HFF-Myc (cell line): Measurements from ENCODE around the gene SLC6A13.

Experiments used
- DNase-seq: peaks from one replicate; pipeline ENCODE4 v3.0.0-alpha.2; 2011; ENCODE audit warnings: low read depth; ENCODE audit errors: extremely low read depth
- H3K4me3 ChIP-seq: replicated peaks from 2 replicates; pipeline ENCODE4 v1.5.1; 2011; ENCODE audit warnings: low read depth, mild to moderate bottlenecking, control low read depth, low read length
- CTCF ChIP-seq: IDR thresholded peaks from 2 replicates; pipeline ENCODE4 v1.5.1; 2012; ENCODE audit warnings: mild to moderate bottlenecking, low read depth, low read length, control low read depth; ENCODE audit errors: missing control alignments

SLC6A13 gene

GRCh38 chr12:197347-197746 is 65.3 kb downstream of the SLC6A13 start:
- H3K4me3 ChIP-seq, result no peak overlapping the region
- no peak for DNase-seq
- TF ChIP-seq CTCF, result no peak

- no peak overlapping the region for H3K4me3 ChIP-seq
- no peak for TF ChIP-seq CTCF
- DNase-seq, result no peak
These were observed 66.2 kb downstream of the SLC6A13 start for GRCh38 chr12:196436-196835.

GRCh38 chr12:195951-196350 is 66.7 kb downstream of the SLC6A13 start:
- H3K4me3 ChIP-seq, result no peak overlapping the region
- no peak for TF ChIP-seq CTCF

GRCh38 chr12:195156-195555 is 67.5 kb downstream of the SLC6A13 start:
- no peak overlapping the region for H3K4me3 ChIP-seq
- no peak for DNase-seq
- TF ChIP-seq CTCF, result no peak

More at GRCh38 chr12:195951-196350, 66.7 kb downstream of the SLC6A13 start:
- DNase-seq, result no peak

GRCh38 chr12:194276-194675 is 68.4 kb downstream of the SLC6A13 start:
- DNase-seq, result no peak
- H3K4me3 ChIP-seq, result no peak overlapping the region
- TF ChIP-seq CTCF, result no peak

GRCh38 chr12:193261-193660 is 69.4 kb downstream of the SLC6A13 start:
- DNase-seq, result no peak
- H3K4me3 ChIP-seq, result no peak overlapping the region
- no peak for TF ChIP-seq CTCF

GRCh38 chr12:191541-191940 is 71.1 kb downstream of the SLC6A13 start:
- no peak for TF ChIP-seq CTCF
- no peak for DNase-seq
- H3K4me3 ChIP-seq, result no peak overlapping the region
